Vagina (tissue), 2 donors: ENCODE results near the gene GRIFIN.

ENCODE experiments used
- CTCF ChIP-seq, 3 experiments: fragments of 450-650 bp in 2 of 3; fragments of 200-600 bp in 1 of 3; sonication (generic) in 1 of 3; IDR thresholded peaks; one replicate each; pipeline ENCODE4 v1.5.1; 2017 to 2019; ENCODE audit warnings: antibody characterized with exemption in 3 of 3, mild to moderate bottlenecking in 2 of 3, moderate library complexity in 2 of 3
- POLR2A ChIP-seq, 2 donors: fragments of 450-650 bp; IDR thresholded peaks; one replicate each; pipeline ENCODE4 v1.6.1; 2017; ENCODE audit warnings: antibody characterized with exemption in 2 of 2, mild to moderate bottlenecking in 2 of 2, moderate library complexity in 2 of 2

DNA sequence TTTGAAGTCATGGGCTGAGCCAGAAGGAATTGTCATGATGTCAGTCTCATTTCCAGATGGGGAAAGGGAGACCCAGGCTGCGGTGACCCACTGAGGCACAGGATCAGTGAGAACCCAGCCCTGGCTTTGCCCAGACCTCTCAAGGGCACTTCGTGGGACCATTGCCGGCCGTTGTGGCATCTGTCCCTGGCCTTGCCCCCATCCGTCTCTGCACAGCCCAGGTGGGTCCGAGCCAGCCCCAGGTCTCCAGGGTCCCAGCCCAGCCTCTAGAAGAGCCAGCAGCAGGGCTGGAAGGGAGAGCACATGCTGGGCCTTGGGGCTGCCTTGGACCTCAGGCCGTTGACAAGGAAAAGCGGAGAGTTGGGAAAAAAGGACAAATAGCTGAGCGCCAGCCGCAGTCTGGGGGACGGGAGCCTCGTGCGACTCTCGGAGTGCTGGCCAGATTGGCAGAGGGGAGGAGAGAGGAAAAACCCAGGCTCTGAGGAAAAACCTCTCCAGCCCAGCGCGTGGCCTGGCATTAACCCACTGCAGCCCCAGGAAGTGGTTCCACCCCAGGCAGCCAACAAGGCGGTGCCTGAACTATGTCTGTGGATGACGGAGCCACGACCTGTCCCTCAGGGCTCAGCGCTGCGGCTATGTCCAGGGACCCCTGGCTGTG, 30.2 kb downstream of the GRIFIN start:
- TF ChIP-seq CTCF (IDR thresholded peaks at IDR 0.05) (no peak), POLR2A (IDR thresholded peaks at IDR 0.05) (no peak)
